Testis (tissue), 2 donors: Measurements from ENCODE around the gene TBC1D1.

Experiments used
- CTCF ChIP-seq, 3 experiments: fragments of 450-650 bp in 2 of 3; fragments of 200-600 bp in 1 of 3; sonication (generic) in 1 of 3; IDR thresholded peaks; one replicate each; pipeline ENCODE4 v1.5.1; 2016 to 2019; ENCODE audit warnings: antibody characterized with exemption in 3 of 3, mild to moderate bottlenecking in 2 of 3, moderate library complexity in 1 of 3
- POLR2A ChIP-seq: fragments of 450-650 bp; IDR thresholded peaks from one replicate; pipeline ENCODE4 v1.6.1; 2017; ENCODE audit warnings: antibody characterized with exemption, mild to moderate bottlenecking, moderate library complexity

- TF ChIP-seq CTCF (IDR thresholded peaks at IDR 0.05) (no peak), POLR2A (no peak)
These were observed 297.8 kb downstream of the TBC1D1 start for GRCh38 chr4:38188631-38189101.
